ENCODE results near the gene RORB. TPM values are rescaled to one million over a fixed set of nuclear protein-coding genes. Genes with fewer than 3 reads are reported as not detected.

The RORB gene
- total RNA-seq, 4 donors from 2014 or later: 0.45 to 10.0 (median 0.81) TPM

DNA sequence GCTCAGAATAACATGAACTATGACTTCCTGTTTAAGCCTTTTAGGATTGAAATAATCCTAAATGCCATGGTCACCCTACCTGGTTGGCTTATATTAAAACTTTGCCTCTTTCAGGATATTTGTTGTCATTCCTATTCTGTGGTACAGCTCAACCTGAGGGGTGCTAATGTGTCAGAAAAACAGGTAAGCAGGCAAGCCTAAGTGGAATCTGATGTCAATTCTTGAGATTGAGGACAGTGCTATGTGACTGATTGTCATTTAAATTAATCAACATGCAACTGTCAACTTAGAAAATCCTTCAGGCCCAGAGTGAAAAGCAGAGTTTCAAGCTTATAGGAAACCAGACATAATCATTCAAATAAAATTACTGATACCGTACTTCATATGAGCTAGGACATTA lies 2.6 kb upstream of the RORB start:
- Histone ChIP-seq H3K9me3 (no peaks in the 10 kb centered on the region), H3K27ac (no peak overlapping the region), H3K4me1 (peaks cover 0 to 29% (median 14%) of the 10 kb centered on the region in 3 donors), H3K4me3 (no peak overlapping the region), H3K36me3 (no peaks in the 10 kb centered on the region), H3K27me3 (peaks cover 36% of the 10 kb centered on the region)
- WGBS, 2 donors (ENCODE audit: low coverage in 1 of 2): 89 to 100% methylated on average over 1 of the region's 1 CpG
- no peak for ATAC-seq
- TF ChIP-seq POLR2A (IDR thresholded peaks at IDR 0.05): no peak
- no peak for TF ChIP-seq EP300 (IDR thresholded peaks at IDR 0.05)
- no peak for TF ChIP-seq CTCF (IDR thresholded peaks at IDR 0.05)
- no peak for TF ChIP-seq POLR2AphosphoS5 (IDR thresholded peaks at IDR 0.05)

- Histone ChIP-seq H3K27me3 (peaks cover 55% of the 10 kb centered on the region), H3K36me3 (no peaks in the 10 kb centered on the region), H3K9me3 (no peaks in the 10 kb centered on the region), H3K4me1 (peaks cover 0 to 40% (median 17%) of the 10 kb centered on the region in 3 donors), H3K27ac (peak overlapping the region in 2 of 4 donors; percentile 29 to 36), H3K4me3 (peak overlapping the region; percentile 32 to 63)
- WGBS, 2 donors (ENCODE audit: low coverage in 1 of 2): 20 to 32% methylated on average over 4 to 6 of the region's 6 CpGs
- TF ChIP-seq EP300 (IDR thresholded peaks at IDR 0.05): no peak
- TF ChIP-seq CTCF (IDR thresholded peaks at IDR 0.05): no peak
- TF ChIP-seq POLR2AphosphoS5 (IDR thresholded peaks at IDR 0.05): no peak
- no peak for TF ChIP-seq POLR2A (IDR thresholded peaks at IDR 0.05)
- ATAC-seq: no peak
Observed at GRCh38 chr9:74496406-74496805, 729 bp upstream of the RORB start.

DNA sequence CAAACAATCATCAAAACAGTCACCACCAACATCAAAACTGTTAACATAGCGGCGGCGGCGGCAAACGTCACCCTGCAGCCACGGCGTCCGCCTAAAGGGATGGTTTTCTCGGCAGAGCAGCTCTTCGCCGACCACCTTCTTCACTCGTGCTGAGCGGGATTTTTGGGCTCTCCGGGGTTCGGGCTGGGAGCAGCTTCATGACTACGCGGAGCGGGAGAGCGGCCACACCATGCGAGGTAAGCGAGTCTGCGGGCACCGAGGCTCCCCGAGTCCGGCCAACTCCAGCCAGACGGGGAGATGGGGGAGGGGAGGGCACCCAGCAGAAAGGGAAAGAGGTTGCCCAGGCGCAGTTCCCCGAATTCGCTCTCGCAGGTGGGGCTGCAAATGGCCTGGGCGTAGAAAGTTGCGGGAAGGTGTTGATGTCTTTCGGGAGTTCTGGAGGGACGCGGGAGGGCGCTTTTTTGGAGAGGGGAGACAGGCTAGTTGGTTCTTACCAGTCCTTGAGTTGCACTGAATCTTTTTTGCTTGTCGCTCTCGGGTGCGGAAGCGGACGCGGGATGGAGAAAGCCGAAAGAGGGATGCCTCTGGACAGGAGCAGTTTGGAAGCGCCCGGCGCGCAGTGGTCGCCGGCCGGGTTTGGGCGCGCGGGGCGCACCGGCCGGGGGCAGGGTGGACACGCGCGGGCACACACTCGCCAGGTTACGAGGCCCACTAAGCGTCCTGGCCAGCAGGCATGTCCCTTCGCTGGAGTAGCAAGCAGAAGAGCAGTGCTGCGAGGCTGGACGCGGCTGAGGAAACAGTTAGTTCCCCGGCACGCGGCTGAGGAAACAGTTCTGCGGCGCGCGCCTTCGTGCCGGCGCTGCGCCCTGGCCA lies 849 bp downstream of the RORB start:
- Histone ChIP-seq H3K27ac (peak overlapping the region in 2 of 4 donors; percentile 29 to 36), H3K4me1 (peaks cover 0 to 40% (median 17%) of the 10 kb centered on the region in 3 donors), H3K27me3 (peaks cover 57% of the 10 kb centered on the region), H3K36me3 (no peaks in the 10 kb centered on the region), H3K4me3 (peak overlapping the region; percentile 32 to 63), H3K9me3 (no peaks in the 10 kb centered on the region)
- no peak for ATAC-seq
- TF ChIP-seq POLR2A (IDR thresholded peaks at IDR 0.05) (no peak), POLR2AphosphoS5 (IDR thresholded peaks at IDR 0.05) (no peak), CTCF (IDR thresholded peaks at IDR 0.05) (no peak), EP300 (IDR thresholded peaks at IDR 0.05) (no peak)
- 0 to 1% methylated on average over 18 to 26 of the region's 77 CpGs for WGBS, 2 donors (ENCODE audit: low coverage in 1 of 2)

DNA sequence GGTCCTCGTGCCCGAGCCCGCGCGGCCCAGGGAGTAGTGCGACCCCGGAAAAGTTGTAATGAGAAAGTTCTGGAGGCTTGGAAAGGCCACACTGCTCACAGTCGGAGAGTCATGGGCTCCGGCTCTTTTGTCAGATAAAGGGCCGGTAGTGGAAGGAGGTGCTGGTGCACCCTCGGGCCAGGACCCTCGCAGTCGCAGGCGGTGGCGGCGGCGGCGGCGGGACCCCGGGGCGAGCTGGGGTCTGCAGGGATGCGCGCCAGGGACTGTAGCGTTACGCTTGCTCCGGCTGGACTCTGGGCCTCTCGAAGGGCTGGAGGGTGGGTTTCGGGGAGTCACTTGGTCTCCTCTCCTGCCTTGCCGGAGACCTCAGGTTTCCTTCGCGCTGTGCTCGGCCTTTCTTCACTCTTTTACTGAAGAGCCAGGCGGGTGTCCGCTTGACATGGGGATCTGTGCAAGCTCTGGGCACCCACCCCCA lies 1.5 kb downstream of the RORB start:
- Histone ChIP-seq H3K36me3 (no peaks in the 10 kb centered on the region), H3K27me3 (peaks cover 57% of the 10 kb centered on the region), H3K9me3 (no peaks in the 10 kb centered on the region), H3K4me1 (peaks cover 0 to 40% (median 17%) of the 10 kb centered on the region in 3 donors), H3K4me3 (peak overlapping the region; percentile 32 to 63), H3K27ac (peak overlapping the region in 1 of 4 donors; percentile 36)
- no peak for ATAC-seq
- TF ChIP-seq POLR2AphosphoS5 (IDR thresholded peaks at IDR 0.05) (no peak), EP300 (IDR thresholded peaks at IDR 0.05) (no peak), CTCF (IDR thresholded peaks at IDR 0.05) (no peak), POLR2A (IDR thresholded peaks at IDR 0.05) (no peak)
- WGBS, 2 donors (ENCODE audit: low coverage in 1 of 2): 5% methylated on average over 6 of the region's 34 CpGs; no CpG with 5 or more reads in 1 of the 2 donors

Data from gastroesophageal sphincter (tissue), 4 donors.